ENCODE data around the gene MAEL. TPM values are rescaled to one million over a fixed set of nuclear protein-coding genes. Genes with fewer than 3 reads are reported as not detected.

Gene MAEL
- total RNA-seq, 1 experiment from 2014 or later, result not detected

DNA sequence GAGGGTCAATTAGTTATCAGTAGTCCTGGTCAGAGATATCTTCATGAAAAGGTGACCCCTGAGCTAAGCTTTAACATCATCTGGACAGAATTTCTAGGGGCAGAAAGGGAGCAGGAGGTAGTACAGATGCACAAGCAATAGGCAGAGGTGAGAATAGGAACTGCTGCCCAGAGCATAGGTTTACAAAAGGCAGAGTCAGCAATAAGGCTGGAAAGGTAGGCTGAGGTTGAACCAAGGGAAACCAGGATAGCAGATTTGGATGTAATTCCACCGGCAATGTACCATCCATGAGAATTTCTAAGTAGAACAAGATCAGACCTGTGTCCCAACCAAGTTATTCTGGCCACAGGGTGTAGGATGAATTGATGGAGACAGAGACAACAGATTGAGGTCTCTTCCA lies 7.5 kb upstream of the MAEL start:
- Histone ChIP-seq H3K4me3 (ENCODE audit: low read depth in 2 of 2, low read length in 2 of 2) (no peak overlapping the region), H3K4me1 (ENCODE audit: control insufficient read depth, insufficient read depth, low read length) (no peaks in the 10 kb centered on the region), H3K36me3 (ENCODE audit: control insufficient read depth, insufficient read depth, low read length) (no peaks in the 10 kb centered on the region), H3K27me3 (ENCODE audit: control insufficient read depth, insufficient read depth, low read length) (peaks cover 11% of the 10 kb centered on the region), H3K9me3 (ENCODE audit: control insufficient read depth, insufficient read depth, low read depth, low read length) (no peaks in the 10 kb centered on the region), H3K27ac (ENCODE audit: low read length) (no peak overlapping the region)
- TF ChIP-seq, protein P1, sequence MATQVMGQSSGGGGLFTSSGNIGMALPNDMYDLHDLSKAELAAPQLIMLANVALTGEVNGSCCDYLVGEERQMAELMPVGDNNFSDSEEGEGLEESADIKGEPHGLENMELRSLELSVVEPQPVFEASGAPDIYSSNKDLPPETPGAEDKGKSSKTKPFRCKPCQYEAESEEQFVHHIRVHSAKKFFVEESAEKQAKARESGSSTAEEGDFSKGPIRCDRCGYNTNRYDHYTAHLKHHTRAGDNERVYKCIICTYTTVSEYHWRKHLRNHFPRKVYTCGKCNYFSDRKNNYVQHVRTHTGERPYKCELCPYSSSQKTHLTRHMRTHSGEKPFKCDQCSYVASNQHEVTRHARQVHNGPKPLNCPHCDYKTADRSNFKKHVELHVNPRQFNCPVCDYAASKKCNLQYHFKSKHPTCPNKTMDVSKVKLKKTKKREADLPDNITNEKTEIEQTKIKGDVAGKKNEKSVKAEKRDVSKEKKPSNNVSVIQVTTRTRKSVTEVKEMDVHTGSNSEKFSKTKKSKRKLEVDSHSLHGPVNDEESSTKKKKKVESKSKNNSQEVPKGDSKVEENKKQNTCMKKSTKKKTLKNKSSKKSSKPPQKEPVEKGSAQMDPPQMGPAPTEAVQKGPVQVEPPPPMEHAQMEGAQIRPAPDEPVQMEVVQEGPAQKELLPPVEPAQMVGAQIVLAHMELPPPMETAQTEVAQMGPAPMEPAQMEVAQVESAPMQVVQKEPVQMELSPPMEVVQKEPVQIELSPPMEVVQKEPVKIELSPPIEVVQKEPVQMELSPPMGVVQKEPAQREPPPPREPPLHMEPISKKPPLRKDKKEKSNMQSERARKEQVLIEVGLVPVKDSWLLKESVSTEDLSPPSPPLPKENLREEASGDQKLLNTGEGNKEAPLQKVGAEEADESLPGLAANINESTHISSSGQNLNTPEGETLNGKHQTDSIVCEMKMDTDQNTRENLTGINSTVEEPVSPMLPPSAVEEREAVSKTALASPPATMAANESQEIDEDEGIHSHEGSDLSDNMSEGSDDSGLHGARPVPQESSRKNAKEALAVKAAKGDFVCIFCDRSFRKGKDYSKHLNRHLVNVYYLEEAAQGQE (IDR thresholded peaks at IDR 0.05; ENCODE audit: insufficient read depth in 1 of 2, low read depth in 2 of 2, low read length in 1 of 2), result no peak
- TF ChIP-seq TCF7L2 (IDR thresholded peaks at IDR 0.05; ENCODE audit: low read depth, low read length), result no peak
- TF ChIP-seq, protein P2, sequence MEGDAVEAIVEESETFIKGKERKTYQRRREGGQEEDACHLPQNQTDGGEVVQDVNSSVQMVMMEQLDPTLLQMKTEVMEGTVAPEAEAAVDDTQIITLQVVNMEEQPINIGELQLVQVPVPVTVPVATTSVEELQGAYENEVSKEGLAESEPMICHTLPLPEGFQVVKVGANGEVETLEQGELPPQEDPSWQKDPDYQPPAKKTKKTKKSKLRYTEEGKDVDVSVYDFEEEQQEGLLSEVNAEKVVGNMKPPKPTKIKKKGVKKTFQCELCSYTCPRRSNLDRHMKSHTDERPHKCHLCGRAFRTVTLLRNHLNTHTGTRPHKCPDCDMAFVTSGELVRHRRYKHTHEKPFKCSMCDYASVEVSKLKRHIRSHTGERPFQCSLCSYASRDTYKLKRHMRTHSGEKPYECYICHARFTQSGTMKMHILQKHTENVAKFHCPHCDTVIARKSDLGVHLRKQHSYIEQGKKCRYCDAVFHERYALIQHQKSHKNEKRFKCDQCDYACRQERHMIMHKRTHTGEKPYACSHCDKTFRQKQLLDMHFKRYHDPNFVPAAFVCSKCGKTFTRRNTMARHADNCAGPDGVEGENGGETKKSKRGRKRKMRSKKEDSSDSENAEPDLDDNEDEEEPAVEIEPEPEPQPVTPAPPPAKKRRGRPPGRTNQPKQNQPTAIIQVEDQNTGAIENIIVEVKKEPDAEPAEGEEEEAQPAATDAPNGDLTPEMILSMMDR (IDR thresholded peaks at IDR 0.05), result no peak
- TF ChIP-seq POLR2AphosphoS5 (IDR thresholded peaks at IDR 0.05; ENCODE audit: low read depth, low read length), result no peak
- TF ChIP-seq SIN3A (IDR thresholded peaks at IDR 0.05; ENCODE audit: borderline replicate concordance, insufficient read depth, low read depth, low read length), result no peak
- DNase-seq (ENCODE audit: low read depth, low spot score), result no peak
- no TSS peak for BruUV-seq (replicated peaks)
- CTCF ChIA-PET, result no interaction called here
- intact Hi-C loops (cut with micrococcal nuclease; ENCODE audit: unreplicated experiment) (no loop called here), in situ Hi-C loops (cut with HindIII; ENCODE audit: low pct_unique_long_range_greater_than_20kb, low sequenced_read_pairs) (no loop called here)
- POLR2A ChIA-PET, result no interaction called here
- no peak for ATAC-seq

DNA sequence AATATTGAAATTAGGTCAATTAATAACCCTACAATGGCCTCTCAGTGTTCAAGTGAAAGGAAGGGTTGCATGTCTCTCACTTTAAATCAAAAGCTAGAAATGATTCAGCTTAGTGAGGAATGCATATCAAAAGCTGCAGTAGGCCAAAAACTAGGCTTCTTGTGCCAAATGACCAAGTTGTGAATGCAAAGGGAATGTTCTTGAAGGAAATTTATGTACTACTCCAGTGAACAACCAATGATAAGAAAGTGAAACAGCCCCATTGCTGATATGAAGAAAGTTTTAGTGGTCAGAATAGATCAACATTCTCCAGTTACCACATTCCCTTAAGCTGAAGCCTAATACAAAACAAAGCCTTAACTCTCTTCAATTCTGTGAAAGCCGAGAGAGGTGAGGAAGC lies 10.0 kb downstream of the MAEL start:
- no peaks in the 10 kb centered on the region for H3K36me3 ChIP-seq (ENCODE audit: control insufficient read depth, insufficient read depth, low read length)
- no peak overlapping the region for H3K4me3 ChIP-seq (ENCODE audit: low read depth in 2 of 2, low read length in 2 of 2)
- intact Hi-C loops (cut with micrococcal nuclease; ENCODE audit: unreplicated experiment) (no loop called here), in situ Hi-C loops (cut with HindIII; ENCODE audit: low pct_unique_long_range_greater_than_20kb, low sequenced_read_pairs) (no loop called here)
- no TSS peak for BruUV-seq (replicated peaks)
- TF ChIP-seq, protein P1 (IDR thresholded peaks at IDR 0.05; ENCODE audit: insufficient read depth in 1 of 2, low read depth in 2 of 2, low read length in 1 of 2), result no peak
- TF ChIP-seq SIN3A (IDR thresholded peaks at IDR 0.05; ENCODE audit: borderline replicate concordance, insufficient read depth, low read depth, low read length) (no peak), POLR2AphosphoS5 (IDR thresholded peaks at IDR 0.05; ENCODE audit: low read depth, low read length) (no peak), TCF7L2 (IDR thresholded peaks at IDR 0.05; ENCODE audit: low read depth, low read length) (no peak)
- TF ChIP-seq, protein P2 (IDR thresholded peaks at IDR 0.05), result no peak
- ATAC-seq (no peak), DNase-seq (ENCODE audit: low read depth, low spot score) (no peak)
- no peak overlapping the region for H3K27ac ChIP-seq (ENCODE audit: low read length)
- H3K4me1 ChIP-seq (ENCODE audit: control insufficient read depth, insufficient read depth, low read length), result no peaks in the 10 kb centered on the region
- ChIA-PET CTCF (no interaction called here), POLR2A (no interaction called here)
- H3K27me3 ChIP-seq (ENCODE audit: control insufficient read depth, insufficient read depth, low read length), result no peaks in the 10 kb centered on the region; the same call in 1 of the 2 replicates
- H3K9me3 ChIP-seq (ENCODE audit: control insufficient read depth, insufficient read depth, low read depth, low read length), result 0 out of 2 replicates have a peak, but pooled peaks cover 5% of the 10 kb centered on the region

Data from Panc1 (cell line).